HEK293 (cell line): ENCODE results near the gene MEOX2.

Experiments
- CTCF ChIA-PET: fragments of 350-600 bp; formaldehyde crosslinking; extraction: SDS; loops from one replicate; lab custom pipeline; 2021; ENCODE audit warnings: antibody characterized with exemption; lab: Yijun Ruan, JAX
- POLR2A ChIA-PET: fragments of 300-600 bp; formaldehyde crosslinking; extraction: SDS; loops from one replicate; lab custom pipeline; 2020; ENCODE audit warnings: antibody characterized with exemption, inconsistent platforms; lab: Yijun Ruan, JAX
- H3K27ac ChIP-seq: fragments of 200-500 bp; sonication (Bioruptor generic); 2 replicates; pipeline ENCODE4 v1.5.1; 2014; ENCODE audit warnings: low read depth, low read length, control low read depth, inconsistent platforms; ENCODE audit errors: extremely low read depth
- H3K36me3 ChIP-seq, 2 experiments: fragments of 200-500 bp in 1 of 2; sonication (Bioruptor generic) in 1 of 2; 1 replicate in 1 of 2; 2 replicates in 1 of 2; pipeline ENCODE4 v1.5.1; 2014 to 2017; ENCODE audit warnings: inconsistent platforms in 2 of 2, low read length in 2 of 2; ENCODE audit not compliant: control insufficient read depth in 2 of 2, insufficient read depth in 1 of 2
- H3K4me1 ChIP-seq: fragments of 200-500 bp; sonication (Bioruptor generic); 2 replicates; pipeline ENCODE4 v1.5.1; 2014; ENCODE audit warnings: mild to moderate bottlenecking, low read length, inconsistent platforms; ENCODE audit not compliant: control insufficient read depth, insufficient read depth
- H3K4me3 ChIP-seq: 2 replicates; pipeline ENCODE4 v1.5.1; 2011; ENCODE audit warnings: low read depth, mild to moderate bottlenecking, control low read depth, low read length, moderate library complexity
- H3K9me3 ChIP-seq: fragments of 200-500 bp; sonication (Bioruptor generic); 2 replicates; pipeline ENCODE4 v1.5.1; 2014; ENCODE audit warnings: low read depth, low read length, inconsistent platforms; ENCODE audit not compliant: control insufficient read depth, insufficient read depth
- BCL11B ChIP-seq: fragments of 450-650 bp; formaldehyde crosslinking; IDR thresholded peaks from 2 replicates; pipeline ENCODE4 v1.5.1; 2016; ENCODE audit warnings: low read depth, missing biosample characterization, missing genetic modification characterization
- GLI2 ChIP-seq: fragments of 450-650 bp; formaldehyde crosslinking; IDR thresholded peaks from 2 replicates; pipeline ENCODE4; 2017; ENCODE audit warnings: missing biosample characterization, missing genetic modification characterization, low read depth, borderline replicate concordance
- HOXC10 ChIP-seq: sonication (generic); formaldehyde crosslinking; IDR thresholded peaks from 2 replicates; pipeline ENCODE4 v1.8.1; 2023; ENCODE audit warnings: mild to moderate bottlenecking, missing genetic modification reagents
- MYNN ChIP-seq: fragments of 450-650 bp; formaldehyde crosslinking; IDR thresholded peaks from 2 replicates; pipeline ENCODE4 v1.5.1; 2016; ENCODE audit warnings: missing biosample characterization, missing genetic modification characterization, borderline replicate concordance
- TRIM28 ChIP-seq: IDR thresholded peaks from 2 replicates; pipeline ENCODE4 v1.6.1; 2011; ENCODE audit warnings: low read length, control low read depth, borderline replicate concordance
- ZBTB7A ChIP-seq: fragments of 450-650 bp; formaldehyde crosslinking; IDR thresholded peaks from 2 replicates; pipeline ENCODE4 v1.5.1; 2016; ENCODE audit warnings: low read depth, missing biosample characterization, missing genetic modification characterization
- ZNF10 ChIP-seq: fragments of 450-650 bp; formaldehyde crosslinking; IDR thresholded peaks from 2 replicates; pipeline ENCODE4 v1.5.1; 2017; ENCODE audit warnings: missing biosample characterization, missing genetic modification characterization
- ZNF112 ChIP-seq: fragments of 450-650 bp; formaldehyde crosslinking; IDR thresholded peaks from 2 replicates; pipeline ENCODE4 v1.5.0; 2017; ENCODE audit warnings: missing biosample characterization, missing genetic modification characterization
- ZNF174 ChIP-seq: fragments of 450-650 bp; formaldehyde crosslinking; IDR thresholded peaks from 2 replicates; pipeline ENCODE4 v1.5.0; 2017; ENCODE audit warnings: missing biosample characterization, mild to moderate bottlenecking, missing genetic modification characterization
- ZNF184 ChIP-seq: fragments of 450-650 bp; IDR thresholded peaks from 2 replicates; pipeline ENCODE4 v1.5.1; 2018; ENCODE audit warnings: missing biosample characterization, mild to moderate bottlenecking, missing genetic modification characterization
- ZNF23 ChIP-seq: fragments of 450-650 bp; formaldehyde crosslinking; IDR thresholded peaks from 2 replicates; pipeline ENCODE4 v1.5.1; 2016; ENCODE audit warnings: missing biosample characterization, missing genetic modification characterization, borderline replicate concordance
- ZNF248 ChIP-seq: fragments of 450-650 bp; formaldehyde crosslinking; IDR thresholded peaks from 2 replicates; pipeline ENCODE4 v1.5.1; 2017; ENCODE audit warnings: missing biosample characterization, missing genetic modification characterization
- ZNF292 ChIP-seq: fragments of 450-650 bp; formaldehyde crosslinking; IDR thresholded peaks from 2 replicates; pipeline ENCODE4 v1.5.1; 2016; ENCODE audit warnings: low read depth, missing biosample characterization, missing genetic modification characterization, borderline replicate concordance
- ZNF423 ChIP-seq: fragments of 450-650 bp; formaldehyde crosslinking; IDR thresholded peaks from 2 replicates; pipeline ENCODE4 v1.5.1; 2016; ENCODE audit warnings: missing biosample characterization, missing genetic modification characterization
- ZNF596 ChIP-seq: fragments of 450-650 bp; IDR thresholded peaks from 2 replicates; pipeline ENCODE4 v1.5.0; 2018; ENCODE audit warnings: missing biosample characterization, mild to moderate bottlenecking, missing genetic modification characterization, moderate library complexity
- ZNF747 ChIP-seq: fragments of 450-650 bp; formaldehyde crosslinking; IDR thresholded peaks from 2 replicates; pipeline ENCODE4 v1.5.1; 2016; ENCODE audit warnings: missing biosample characterization, missing genetic modification characterization
- ZNF791 ChIP-seq: fragments of 450-650 bp; formaldehyde crosslinking; IDR thresholded peaks from 2 replicates; pipeline ENCODE4 v1.5.1; 2016; ENCODE audit warnings: missing biosample characterization, missing genetic modification characterization
- ZSCAN16 ChIP-seq: fragments of 450-650 bp; formaldehyde crosslinking; IDR thresholded peaks from 2 replicates; pipeline ENCODE4 v1.5.1; 2016; ENCODE audit warnings: missing biosample characterization, missing genetic modification characterization
- TF ChIP-seq, protein P1 (sequence below): fragments of 450-650 bp; formaldehyde crosslinking; IDR thresholded peaks from 2 replicates; pipeline ENCODE4 v1.5.1; 2017; ENCODE audit warnings: missing biosample characterization, mild to moderate bottlenecking, missing genetic modification characterization, moderate library complexity
- TF ChIP-seq, protein P2 (sequence below): fragments of 450-650 bp; formaldehyde crosslinking; IDR thresholded peaks from 2 replicates; pipeline ENCODE4 v1.5.1; 2016; ENCODE audit warnings: missing biosample characterization, missing genetic modification characterization
- TF ChIP-seq, protein P3 (sequence below): fragments of 450-650 bp; formaldehyde crosslinking; IDR thresholded peaks from 2 replicates; pipeline ENCODE4 v1.5.1; 2016; ENCODE audit warnings: missing biosample characterization, missing genetic modification characterization
- TF ChIP-seq, protein P4 (sequence below): IDR thresholded peaks from 2 replicates; pipeline ENCODE4 v1.6.1; 2011; ENCODE audit warnings: mild to moderate bottlenecking, low read depth, low read length, borderline replicate concordance

Gene MEOX2

DNA sequence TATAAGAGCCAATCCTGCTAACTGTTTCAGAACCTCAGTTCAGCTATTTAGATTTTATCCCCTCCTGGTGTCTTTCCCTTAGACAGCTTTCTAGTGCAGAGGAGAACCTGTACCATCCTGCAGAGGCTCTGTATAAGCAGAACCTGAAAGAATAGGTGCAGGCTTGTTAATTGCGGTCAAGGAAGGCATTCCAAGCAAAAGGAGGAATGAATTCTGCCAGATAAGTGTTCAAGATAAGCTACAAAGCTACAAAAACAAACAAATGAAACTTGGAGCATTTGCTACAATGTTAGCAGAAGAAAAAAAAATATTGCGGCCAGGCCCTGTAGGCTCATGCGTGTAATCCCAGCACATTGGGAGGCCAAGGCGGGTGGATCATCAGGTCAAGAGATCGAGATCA is 92.0 kb downstream of the MEOX2 start:
- ChIA-PET CTCF (no interaction called here), POLR2A (no interaction called here)
- H3K4me3 ChIP-seq = no peak overlapping the region
- no peak overlapping the region for H3K27ac ChIP-seq
- H3K36me3 ChIP-seq = no peaks in the 10 kb centered on the region
- H3K4me1 ChIP-seq = no peaks in the 10 kb centered on the region; the same call in 1 of the 2 replicates
- H3K9me3 ChIP-seq = no peaks in the 10 kb centered on the region
- TF ChIP-seq ZNF791 = no peak
- TF ChIP-seq ZBTB7A (tag by site-specific recombination) = no peak
- TF ChIP-seq ZNF174 = no peak

DNA sequence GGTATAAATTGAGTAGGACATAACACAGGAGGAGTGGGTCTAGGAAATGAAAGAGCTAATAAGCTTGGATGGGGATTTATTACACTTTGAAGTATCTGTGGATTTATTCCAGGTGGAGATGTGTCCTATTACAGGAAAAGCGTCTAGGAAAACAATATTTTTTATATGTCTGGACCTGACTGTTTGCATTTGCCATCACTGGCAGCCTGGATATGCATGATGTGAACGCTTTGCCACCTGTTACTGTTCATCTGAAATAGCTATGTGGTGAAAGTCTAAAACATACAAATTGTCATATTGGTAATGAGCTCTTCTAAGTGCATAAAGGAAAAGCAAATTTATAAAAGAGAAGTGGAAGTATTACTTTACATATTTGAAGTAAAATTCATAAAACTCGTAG is 93.1 kb downstream of the MEOX2 start:
- ChIA-PET CTCF (no interaction called here), POLR2A (no interaction called here)
- Histone ChIP-seq H3K27ac (no peak overlapping the region), H3K4me3 (no peak overlapping the region), H3K9me3 (no peaks in the 10 kb centered on the region), H3K4me1 (no peaks in the 10 kb centered on the region; the same call in 1 of the 2 replicates), H3K36me3 (no peaks in the 10 kb centered on the region)
- TF ChIP-seq ZNF423 (tag by site-specific recombination) (no peak), TRIM28 (no peak), MYNN (tag by site-specific recombination) (no peak), ZNF184 (no peak), ZNF747 (tag by site-specific recombination) (no peak), ZNF10 (tag by site-specific recombination) (no peak), ZNF112 (tag by site-specific recombination) (no peak), GLI2 (tag by site-specific recombination) (no peak)
- TF ChIP-seq, protein P1, sequence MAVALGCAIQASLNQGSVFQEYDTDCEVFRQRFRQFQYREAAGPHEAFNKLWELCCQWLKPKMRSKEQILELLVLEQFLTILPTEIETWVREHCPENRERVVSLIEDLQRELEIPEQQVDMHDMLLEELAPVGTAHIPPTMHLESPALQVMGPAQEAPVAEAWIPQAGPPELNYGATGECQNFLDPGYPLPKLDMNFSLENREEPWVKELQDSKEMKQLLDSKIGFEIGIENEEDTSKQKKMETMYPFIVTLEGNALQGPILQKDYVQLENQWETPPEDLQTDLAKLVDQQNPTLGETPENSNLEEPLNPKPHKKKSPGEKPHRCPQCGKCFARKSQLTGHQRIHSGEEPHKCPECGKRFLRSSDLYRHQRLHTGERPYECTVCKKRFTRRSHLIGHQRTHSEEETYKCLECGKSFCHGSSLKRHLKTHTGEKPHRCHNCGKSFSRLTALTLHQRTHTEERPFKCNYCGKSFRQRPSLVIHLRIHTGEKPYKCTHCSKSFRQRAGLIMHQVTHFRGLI (tag by site-specific recombination) = no peak
- TF ChIP-seq, protein P2, sequence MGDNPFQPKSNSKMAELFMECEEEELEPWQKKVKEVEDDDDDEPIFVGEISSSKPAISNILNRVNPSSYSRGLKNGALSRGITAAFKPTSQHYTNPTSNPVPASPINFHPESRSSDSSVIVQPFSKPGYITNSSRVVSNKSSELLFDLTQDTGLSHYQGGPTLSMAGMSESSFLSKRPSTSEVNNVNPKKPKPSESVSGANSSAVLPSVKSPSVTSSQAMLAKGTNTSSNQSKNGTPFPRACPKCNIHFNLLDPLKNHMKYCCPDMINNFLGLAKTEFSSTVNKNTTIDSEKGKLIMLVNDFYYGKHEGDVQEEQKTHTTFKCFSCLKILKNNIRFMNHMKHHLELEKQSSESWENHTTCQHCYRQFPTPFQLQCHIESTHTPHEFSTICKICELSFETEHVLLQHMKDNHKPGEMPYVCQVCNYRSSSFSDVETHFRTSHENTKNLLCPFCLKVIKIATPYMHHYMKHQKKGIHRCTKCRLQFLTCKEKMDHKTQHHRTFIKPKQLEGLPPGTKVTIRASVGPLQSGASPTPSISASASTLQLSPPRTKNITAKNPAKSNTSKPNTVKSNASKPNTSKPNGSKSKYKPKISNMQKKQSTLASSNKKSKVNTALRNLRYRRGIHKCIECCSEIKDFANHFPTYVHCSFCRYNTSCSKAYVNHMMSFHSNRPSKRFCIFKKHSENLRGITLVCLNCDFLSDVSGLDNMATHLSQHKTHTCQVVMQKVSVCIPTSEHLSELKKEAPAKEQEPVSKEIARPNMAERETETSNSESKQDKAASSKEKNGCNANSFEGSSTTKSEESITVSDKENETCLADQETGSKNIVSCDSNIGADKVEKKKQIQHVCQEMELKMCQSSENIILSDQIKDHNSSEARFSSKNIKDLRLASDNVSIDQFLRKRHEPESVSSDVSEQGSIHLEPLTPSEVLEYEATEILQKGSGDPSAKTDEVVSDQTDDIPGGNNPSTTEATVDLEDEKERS (tag by site-specific recombination) = no peak

DNA sequence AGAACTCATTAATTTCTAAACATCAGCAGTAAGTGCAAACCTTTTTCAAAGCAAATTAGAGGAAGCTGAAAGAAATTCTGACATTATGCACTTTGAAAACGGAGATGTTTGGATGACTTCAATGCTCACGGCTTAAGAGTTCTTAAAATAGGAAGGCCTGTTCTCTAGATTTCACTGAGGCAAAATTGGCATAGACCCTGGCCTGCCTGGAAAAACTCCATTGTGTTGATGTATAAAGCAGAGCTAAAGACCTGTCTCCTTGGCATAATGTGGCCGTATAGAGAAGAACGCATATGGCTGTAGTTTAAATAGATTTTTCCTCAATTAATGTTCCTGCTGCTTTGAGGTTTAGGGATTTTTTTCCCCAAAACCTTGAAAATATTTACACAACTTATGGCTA is 100.2 kb downstream of the MEOX2 start:
- ChIA-PET CTCF (interaction anchor here (1.0 kb wide), 1 partner anchor 135 kb away, joined by 3 read pairs; no protein-coding TSS in a partner anchor), POLR2A (no interaction called here)
- Histone ChIP-seq H3K27ac (no peak overlapping the region), H3K4me3 (no peak overlapping the region), H3K36me3 (no peaks in the 10 kb centered on the region), H3K9me3 (no peaks in the 10 kb centered on the region), H3K4me1 (no peaks in the 10 kb centered on the region)
- no peak for TF ChIP-seq ZNF596
- TF ChIP-seq, protein P3, sequence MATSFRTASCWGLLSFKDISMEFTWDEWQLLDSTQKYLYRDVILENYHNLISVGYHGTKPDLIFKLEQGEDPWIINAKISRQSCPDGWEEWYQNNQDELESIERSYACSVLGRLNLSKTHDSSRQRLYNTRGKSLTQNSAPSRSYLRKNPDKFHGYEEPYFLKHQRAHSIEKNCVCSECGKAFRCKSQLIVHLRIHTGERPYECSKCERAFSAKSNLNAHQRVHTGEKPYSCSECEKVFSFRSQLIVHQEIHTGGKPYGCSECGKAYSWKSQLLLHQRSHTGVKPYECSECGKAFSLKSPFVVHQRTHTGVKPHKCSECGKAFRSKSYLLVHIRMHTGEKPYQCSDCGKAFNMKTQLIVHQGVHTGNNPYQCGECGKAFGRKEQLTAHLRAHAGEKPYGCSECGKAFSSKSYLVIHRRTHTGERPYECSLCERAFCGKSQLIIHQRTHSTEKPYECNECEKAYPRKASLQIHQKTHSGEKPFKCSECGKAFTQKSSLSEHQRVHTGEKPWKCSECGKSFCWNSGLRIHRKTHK (tag by site-specific recombination) = no peak
- no peak for TF ChIP-seq ZNF23 (tag by site-specific recombination)
- TF ChIP-seq ZSCAN16 (tag by site-specific recombination) = no peak
- no peak for TF ChIP-seq ZNF292 (tag by site-specific recombination)
- no peak for TF ChIP-seq HOXC10 (CRISPR knock-in tag)
- no peak for TF ChIP-seq BCL11B (tag by site-specific recombination)
- TF ChIP-seq, protein P4, sequence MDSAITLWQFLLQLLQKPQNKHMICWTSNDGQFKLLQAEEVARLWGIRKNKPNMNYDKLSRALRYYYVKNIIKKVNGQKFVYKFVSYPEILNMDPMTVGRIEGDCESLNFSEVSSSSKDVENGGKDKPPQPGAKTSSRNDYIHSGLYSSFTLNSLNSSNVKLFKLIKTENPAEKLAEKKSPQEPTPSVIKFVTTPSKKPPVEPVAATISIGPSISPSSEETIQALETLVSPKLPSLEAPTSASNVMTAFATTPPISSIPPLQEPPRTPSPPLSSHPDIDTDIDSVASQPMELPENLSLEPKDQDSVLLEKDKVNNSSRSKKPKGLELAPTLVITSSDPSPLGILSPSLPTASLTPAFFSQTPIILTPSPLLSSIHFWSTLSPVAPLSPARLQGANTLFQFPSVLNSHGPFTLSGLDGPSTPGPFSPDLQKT = no peak
- no peak for TF ChIP-seq ZNF248 (tag by site-specific recombination)
